HepG2 (cell line): ENCODE results near the gene CUL5. TPM values are rescaled to one million over a fixed set of nuclear protein-coding genes. Genes with fewer than 3 reads are reported as not detected.

Source experiments
- ATAC-seq: fragments of 200-7000 bp; cut with Tn5 transposase; 3 replicates; pipeline ENCODE4 v1.9.1; 2020; ENCODE audit warnings: mild to moderate bottlenecking, moderate library complexity
- BruUV-seq: library from RNA; stranded (reverse); fragments of 400-500 nt; replicated peaks from 2 replicates; lab custom pipeline; 2021; lab: Mats Ljungman, UMichigan
- CTCF ChIA-PET: fragments of 300-600 bp; formaldehyde crosslinking; extraction: SDS; loops from one replicate; lab custom pipeline; 2021; ENCODE audit warnings: low total read pairs, inconsistent platforms, low intra/inter-chr PET ratio; lab: Yijun Ruan, JAX
- POLR2A ChIA-PET: fragments of 350-600 bp; sonication (Branson Sonifier 250); formaldehyde crosslinking; loops from one replicate; lab custom pipeline; 2020; ENCODE audit warnings: antibody characterized with exemption, inconsistent platforms; lab: Yijun Ruan, JAX
- DNase-seq: peaks from one replicate; pipeline ENCODE4 v3.0.0-alpha.2; 2015; ENCODE audit warnings: low spot score
- FAIRE-seq: peaks from 3 replicates; lab custom pipeline; 2011; peaks lifted over from hg19 to GRCh38; lab: Jason Lieb, UNC
- H2AFZ ChIP-seq: one replicate; pipeline ENCODE4 v1.6.1; 2011; ENCODE audit warnings: low read length, inconsistent platforms
- H3K27ac ChIP-seq: fragments of 300-600 bp; 3 replicates; pipeline ENCODE4 v1.8.0; 2011; ENCODE audit warnings: mixed run types, mild to moderate bottlenecking, mixed read lengths, low read length, inconsistent platforms; ENCODE audit not compliant: insufficient read depth; ENCODE audit errors: extremely low read length
- H3K27me3 ChIP-seq, 2 experiments: fragments of 200-600 bp in 1 of 2; 2 replicates in 1 of 2; 3 replicates in 1 of 2; pipeline versions ENCODE4 v1.6.0 to v1.8.0; 2011; ENCODE audit warnings: low read length in 2 of 2, mild to moderate bottlenecking in 2 of 2, moderate library complexity in 2 of 2, inconsistent platforms in 1 of 2; ENCODE audit not compliant: insufficient read depth in 2 of 2, control insufficient read depth in 1 of 2
- H3K36me3 ChIP-seq, 2 experiments: fragments of 200-600 bp in 1 of 2; replicated peaks in 1 of 2; 2 replicates in 1 of 2; 3 replicates in 1 of 2; pipeline versions ENCODE4 v1.5.1 to v1.8.0; 2011; ENCODE audit warnings: low read length in 2 of 2, inconsistent platforms in 1 of 2; ENCODE audit not compliant: insufficient read depth in 2 of 2, control insufficient read depth in 1 of 2
- H3K4me1 ChIP-seq: 2 replicates; pipeline ENCODE4 v1.5.1; 2012; ENCODE audit warnings: low read length, inconsistent platforms; ENCODE audit not compliant: insufficient read depth
- H3K4me2 ChIP-seq: 2 replicates; pipeline ENCODE4 v1.6.0; 2011; ENCODE audit warnings: low read depth, low read length, inconsistent platforms
- H3K4me3 ChIP-seq, 3 experiments: fragments of 200-600 bp in 1 of 3; sonication (generic), shearing (Covaris generic) in 1 of 3; replicated peaks in 1 of 3; 2 replicates each; pipeline ENCODE4 v1.5.1; 2011 to 2016; ENCODE audit warnings: low read length in 3 of 3, inconsistent platforms in 2 of 3, low read depth in 2 of 3, mild to moderate bottlenecking in 2 of 3, control low read depth in 1 of 3, mixed read lengths in 1 of 3; ENCODE audit not compliant: insufficient read depth in 1 of 3
- H3K79me2 ChIP-seq: one replicate; pipeline ENCODE4 v1.6.1; 2011; ENCODE audit warnings: low read length, inconsistent platforms; ENCODE audit not compliant: insufficient read depth
- H3K9ac ChIP-seq: 2 replicates; pipeline ENCODE4 v1.6.0; 2011; ENCODE audit warnings: mild to moderate bottlenecking, low read depth, low read length, inconsistent platforms; ENCODE audit not compliant: insufficient read depth
- H3K9me3 ChIP-seq: 2 replicates; pipeline ENCODE4 v1.5.1; 2012; ENCODE audit warnings: mild to moderate bottlenecking, low read length
- H4K20me1 ChIP-seq: 2 replicates; pipeline ENCODE4 v1.6.0; 2011; ENCODE audit warnings: inconsistent platforms, mild to moderate bottlenecking, low read length, moderate library complexity; ENCODE audit not compliant: insufficient read depth
- CC2D1A ChIP-seq: sonication (generic); formaldehyde crosslinking; IDR thresholded peaks from 2 replicates; pipeline ENCODE4 v1.8.1; 2023; ENCODE audit warnings: mild to moderate bottlenecking, missing genetic modification reagents
- FOXJ3 ChIP-seq: sonication (generic); formaldehyde crosslinking; IDR thresholded peaks from 2 replicates; pipeline ENCODE4 v1.4.0; 2020; ENCODE audit warnings: missing genetic modification reagents, mild to moderate bottlenecking, borderline replicate concordance
- KMT2A ChIP-seq: sonication (generic); formaldehyde crosslinking; IDR thresholded peaks from 2 replicates; pipeline ENCODE4 v1.4.0; 2020; ENCODE audit warnings: missing genetic modification reagents
- LBX2 ChIP-seq: sonication (generic); formaldehyde crosslinking; IDR thresholded peaks from 2 replicates; pipeline ENCODE4 v1.5.0; 2020; ENCODE audit warnings: missing genetic modification reagents, mild to moderate bottlenecking, borderline replicate concordance
- MED13 ChIP-seq: sonication (generic); formaldehyde crosslinking; IDR thresholded peaks from 2 replicates; pipeline ENCODE4 v1.5.0; 2020; ENCODE audit warnings: missing genetic modification reagents
- MIXL1 ChIP-seq: IDR thresholded peaks from 2 replicates; pipeline ENCODE4 v1.6.1; 2016
- NFKBIZ ChIP-seq: IDR thresholded peaks from 2 replicates; pipeline ENCODE4 v1.6.1; 2018; ENCODE audit warnings: missing genetic modification reagents, missing compliant biosample characterization
- PAXIP1 ChIP-seq: sonication (generic); formaldehyde crosslinking; conservative IDR thresholded peaks from 2 replicates; pipeline ENCODE4 v1.4.0; 2020; ENCODE audit warnings: mild to moderate bottlenecking, missing genetic modification reagents, moderate library complexity
- PBX2 ChIP-seq: IDR thresholded peaks from 2 replicates; pipeline ENCODE4 v1.6.1; 2016; ENCODE audit warnings: control low read depth
- PHB2 ChIP-seq: fragments of 450-650 bp; IDR thresholded peaks from 2 replicates; pipeline ENCODE4 v1.6.1; 2018; ENCODE audit not compliant: partially characterized antibody
- POLR2AphosphoS5 ChIP-seq: IDR thresholded peaks from 2 replicates; pipeline ENCODE4 v1.6.1; 2012; ENCODE audit warnings: low read depth, low read length
- SMAD3 ChIP-seq: sonication (generic); formaldehyde crosslinking; IDR thresholded peaks from 2 replicates; pipeline ENCODE4 v1.4.0; 2020; ENCODE audit warnings: missing genetic modification reagents
- SNAPC2 ChIP-seq: sonication (generic); formaldehyde crosslinking; IDR thresholded peaks from 2 replicates; pipeline ENCODE4 v1.8.1; 2022; ENCODE audit warnings: mild to moderate bottlenecking, missing genetic modification reagents
- TOE1 ChIP-seq: sonication (generic); formaldehyde crosslinking; IDR thresholded peaks from 2 replicates; pipeline ENCODE4 v1.4.0; 2020; ENCODE audit warnings: mild to moderate bottlenecking, missing genetic modification reagents
- ZFAT ChIP-seq: sonication (generic); formaldehyde crosslinking; conservative IDR thresholded peaks from 2 replicates; pipeline ENCODE4 v1.8.1; 2023; ENCODE audit warnings: missing genetic modification reagents, inconsistent platforms
- ZFP1 ChIP-seq: IDR thresholded peaks from 2 replicates; pipeline ENCODE4 v1.6.1; 2016
- ZNF570 ChIP-seq: sonication (generic); formaldehyde crosslinking; IDR thresholded peaks from 2 replicates; pipeline ENCODE4 v1.4.0; 2020; ENCODE audit warnings: mild to moderate bottlenecking, missing genetic modification reagents, borderline replicate concordance
- WGBS: methylation state at CpG from one replicate; pipeline ENCODE4 v1.1.6; 2017; ENCODE audit warnings: low lambda C conversion rate; 5-methylcytosine and 5-hydroxymethylcytosine counted together
- in situ Hi-C: cut with HindIII; loops from 2 replicates; pipeline ENCODE4 v1.10.0; 2017; ENCODE audit warnings: low pct_unique_long_range_greater_than_20kb; ENCODE audit not compliant: extremely low pct_ligation_motif_present
- intact Hi-C: fragments of 100-400 bp; cut with micrococcal nuclease; formaldehyde crosslinking; loops from one replicate; pipeline ENCODE4 v1.10.0; 2022; ENCODE audit not compliant: unreplicated experiment
- polyA plus RNA-seq, 8 experiments: library from polyadenylated mRNA; depleted of rRNA in 3 of 8; stranded (reverse) in 7 of 8; unstranded in 1 of 8; fragments of >200 nt; fragmentation: Illumina TruSeq in 4 of 8; extraction: Trizol in 4 of 8; gene quantifications; 2 replicates each; pipeline versions ENCODE4 v1.2.1 to v1.2.3, GENCODE V29; 2011 to 2016; ENCODE audit warnings: low read depth in 4 of 8, missing spikeins in 1 of 8, mixed read lengths in 1 of 8; ENCODE audit not compliant: insufficient read depth in 1 of 8
- total RNA-seq, 5 experiments: library from RNA; depleted of rRNA; stranded (reverse); fragments of >200 nt; fragmentation: Illumina TruSeq; extraction: Trizol; gene quantifications; 2 replicates each; pipeline ENCODE4 v1.2.3, GENCODE V29; 2016; ENCODE audit warnings: low read depth in 1 of 5

The CUL5 gene
- total and polyA plus RNA-seq, 2 of the 13 experiments (the other 11 are each of a cell fraction or from before 2014, with no cell fraction given): 7.0 to 24.7 TPM

GRCh38 chr11:107962181-107962580 is 46.5 kb upstream of the CUL5 start:
- H3K9me3 ChIP-seq: no peaks in the 10 kb centered on the region
- WGBS: 14% methylated on average over 1 of the region's 1 CpG
- peaks cover 0 to 6% of the 10 kb centered on the region in 2 experiments; a peak in 1 of 5 replicates for H3K27me3 ChIP-seq
- no peaks in the 10 kb centered on the region for H3K36me3 ChIP-seq
- no peak for ATAC-seq
- no peak overlapping the region for H3K9ac ChIP-seq
- no peaks in the 10 kb centered on the region for H4K20me1 ChIP-seq
- in situ Hi-C loops (no loop called here), intact Hi-C loops (no loop called here)
- ChIA-PET CTCF (no interaction called here), POLR2A (no interaction called here)
- no peak for DNase-seq
- no peaks in the 10 kb centered on the region for H3K79me2 ChIP-seq
- no peak overlapping the region for H3K4me2 ChIP-seq
- H2AFZ ChIP-seq: no peak overlapping the region
- no peak overlapping the region for H3K4me3 ChIP-seq
- no peak for FAIRE-seq
- H3K4me1 ChIP-seq: no peaks in the 10 kb centered on the region
- TF ChIP-seq MED13 (no peak), CC2D1A (CRISPR knock-in tag) (no peak), TOE1 (CRISPR knock-in tag) (no peak), FOXJ3 (CRISPR knock-in tag) (no peak), ZFP1 (no peak), SNAPC2 (CRISPR knock-in tag) (no peak), ZFAT (CRISPR knock-in tag) (no peak), NFKBIZ (CRISPR knock-in tag) (no peak), PHB2 (no peak), SMAD3 (no peak), KMT2A (CRISPR knock-in tag) (no peak), MIXL1 (CRISPR knock-in tag) (no peak), PBX2 (CRISPR knock-in tag) (no peak), ZNF570 (CRISPR knock-in tag) (no peak), PAXIP1 (CRISPR knock-in tag) (no peak), POLR2AphosphoS5 (no peak), LBX2 (CRISPR knock-in tag) (no peak)
- no peak overlapping the region for H3K27ac ChIP-seq
- BruUV-seq: no TSS peak
